ENCODE data around the gene SAMD9L.

GRCh38 chr7:93148727-93149126, 542 bp upstream of the SAMD9L start:
- TF ChIP-seq, protein P1, sequence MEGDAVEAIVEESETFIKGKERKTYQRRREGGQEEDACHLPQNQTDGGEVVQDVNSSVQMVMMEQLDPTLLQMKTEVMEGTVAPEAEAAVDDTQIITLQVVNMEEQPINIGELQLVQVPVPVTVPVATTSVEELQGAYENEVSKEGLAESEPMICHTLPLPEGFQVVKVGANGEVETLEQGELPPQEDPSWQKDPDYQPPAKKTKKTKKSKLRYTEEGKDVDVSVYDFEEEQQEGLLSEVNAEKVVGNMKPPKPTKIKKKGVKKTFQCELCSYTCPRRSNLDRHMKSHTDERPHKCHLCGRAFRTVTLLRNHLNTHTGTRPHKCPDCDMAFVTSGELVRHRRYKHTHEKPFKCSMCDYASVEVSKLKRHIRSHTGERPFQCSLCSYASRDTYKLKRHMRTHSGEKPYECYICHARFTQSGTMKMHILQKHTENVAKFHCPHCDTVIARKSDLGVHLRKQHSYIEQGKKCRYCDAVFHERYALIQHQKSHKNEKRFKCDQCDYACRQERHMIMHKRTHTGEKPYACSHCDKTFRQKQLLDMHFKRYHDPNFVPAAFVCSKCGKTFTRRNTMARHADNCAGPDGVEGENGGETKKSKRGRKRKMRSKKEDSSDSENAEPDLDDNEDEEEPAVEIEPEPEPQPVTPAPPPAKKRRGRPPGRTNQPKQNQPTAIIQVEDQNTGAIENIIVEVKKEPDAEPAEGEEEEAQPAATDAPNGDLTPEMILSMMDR (IDR thresholded peaks at IDR 0.05): no peak
- no peak for TF ChIP-seq POLR2A (IDR thresholded peaks at IDR 0.05)

Data from heart left ventricle (tissue), 13 donors.